KOPT-K1 (cell line): ENCODE data around the gene SCYGR6.
"Not testable (repeated sequence)": the region's sequence is repeated elsewhere in the genome, so short reads cannot be mapped to it uniquely, and the experiment has no call there.

Experiments used
- H3K27ac ChIP-seq: fragments of 200-600 bp; sonication (generic); 2 replicates; pipeline ENCODE4 v1.5.1; 2016; ENCODE audit warnings: antibody characterized with exemption, mild to moderate bottlenecking, low read depth, low read length; ENCODE audit not compliant: poor library complexity, severe bottlenecking
- H3K36me3 ChIP-seq: fragments of 200-600 bp; sonication (generic); 2 replicates; pipeline ENCODE4 v1.5.1; 2017; ENCODE audit warnings: antibody characterized with exemption, mild to moderate bottlenecking, low read length, moderate library complexity; ENCODE audit not compliant: insufficient read depth
- H3K9me3 ChIP-seq: fragments of 200-600 bp; sonication (generic); 2 replicates; pipeline ENCODE4 v1.5.1; 2017; ENCODE audit warnings: antibody characterized with exemption, low read length, mild to moderate bottlenecking; ENCODE audit not compliant: insufficient read depth, poor library complexity, severe bottlenecking

SCYGR6 gene, protein sequence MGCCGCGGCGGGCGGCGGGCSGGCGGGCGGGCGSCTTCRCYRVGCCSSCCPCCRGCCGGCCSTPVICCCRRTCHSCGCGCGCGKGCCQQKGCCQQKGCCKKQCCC

DNA sequence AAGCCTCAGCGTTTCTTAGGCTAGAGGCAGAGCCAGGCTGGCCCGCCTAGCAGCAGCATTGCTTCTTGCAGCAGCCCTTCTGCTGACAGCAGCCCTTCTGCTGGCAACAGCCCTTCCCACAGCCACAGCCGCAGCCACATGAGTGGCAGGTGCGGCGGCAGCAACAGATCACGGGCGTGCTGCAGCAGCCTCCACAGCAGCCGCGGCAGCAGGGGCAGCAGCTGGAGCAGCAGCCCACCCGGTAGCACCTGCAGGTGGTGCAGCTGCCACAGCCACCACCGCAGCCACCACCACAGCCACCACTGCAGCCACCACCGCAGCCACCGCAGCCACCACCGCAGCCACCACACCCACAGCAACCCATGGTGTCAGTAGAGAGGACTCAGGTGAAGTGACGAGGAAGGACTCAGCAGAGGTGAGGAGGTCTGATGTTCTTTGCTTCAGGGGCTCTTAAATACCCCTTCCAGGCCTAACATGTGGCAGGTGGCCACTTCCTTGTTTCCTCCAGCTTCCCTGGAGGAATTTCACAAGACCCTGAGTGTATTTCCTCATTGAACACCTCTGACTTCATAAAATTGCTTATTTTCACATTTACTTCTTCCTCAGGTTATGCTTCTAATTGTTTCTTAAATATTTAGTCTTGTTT is at the start of gene SCYGR6:
SCYGR6 (minus strand) TSS at position 364 of the 646 bp plus-strand sequence; CDS start at position 364, 0 bp downstream.
- Histone ChIP-seq H3K36me3 (no peaks in the 10 kb centered on the region), H3K27ac (no peak within 1 kb of the TSS), H3K9me3 (no peaks in the 10 kb centered on the region)

DNA sequence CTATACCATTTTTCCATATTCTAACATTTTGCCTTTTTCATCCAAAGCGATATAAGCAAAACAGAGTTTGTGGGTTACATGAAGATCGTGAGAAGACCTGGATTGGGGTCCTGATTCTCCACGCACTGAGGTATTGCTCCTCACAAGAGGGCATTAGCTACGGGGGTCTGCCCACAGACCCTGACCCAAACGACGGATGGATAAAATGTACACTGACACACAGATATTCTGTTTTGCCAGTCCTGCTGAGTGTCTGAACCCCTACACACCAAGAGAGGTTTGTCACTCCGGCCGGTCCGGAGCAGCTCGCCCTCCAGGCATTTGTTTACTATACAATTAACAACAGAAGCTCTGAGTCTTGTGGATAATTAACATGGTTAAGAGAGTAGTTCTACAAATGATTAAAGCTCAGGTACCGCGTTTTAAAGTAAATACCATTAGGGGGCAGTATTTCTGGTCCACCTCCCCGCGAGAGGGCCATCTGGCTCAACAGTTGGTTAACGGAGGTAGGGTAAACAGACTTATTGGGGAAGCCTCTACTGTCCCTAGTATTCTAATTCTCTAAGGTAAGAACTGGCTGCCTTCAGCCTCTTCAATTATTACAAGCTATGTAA is 49.6 kb upstream of the SCYGR6 start:
- no peaks in the 10 kb centered on the region for H3K9me3 ChIP-seq
- no peaks in the 10 kb centered on the region for H3K36me3 ChIP-seq
- H3K27ac ChIP-seq, result no peak overlapping the region

DNA sequence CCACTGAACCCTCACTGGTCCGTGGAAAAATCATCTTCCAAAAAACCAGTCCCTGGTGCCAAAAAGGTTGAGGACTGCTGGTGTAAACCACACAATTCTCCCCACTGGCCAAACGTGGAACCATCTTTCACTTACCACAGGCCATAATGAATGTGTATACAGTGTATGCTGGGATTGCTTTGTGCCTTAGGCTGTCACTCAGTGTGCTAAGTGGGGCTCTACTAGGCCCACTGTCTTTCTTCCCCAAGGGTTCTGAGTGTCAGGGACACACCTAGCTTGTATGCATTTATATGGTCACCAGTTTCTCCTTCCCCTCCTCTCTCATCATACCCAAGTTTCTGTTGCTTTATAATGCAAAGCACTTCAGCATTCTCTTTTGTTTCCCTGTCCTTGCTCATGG is 48.4 kb upstream of the SCYGR6 start:
- H3K9me3 ChIP-seq, result no peaks in the 10 kb centered on the region
- H3K27ac ChIP-seq, result no peak overlapping the region
- H3K36me3 ChIP-seq, result no peaks in the 10 kb centered on the region

DNA sequence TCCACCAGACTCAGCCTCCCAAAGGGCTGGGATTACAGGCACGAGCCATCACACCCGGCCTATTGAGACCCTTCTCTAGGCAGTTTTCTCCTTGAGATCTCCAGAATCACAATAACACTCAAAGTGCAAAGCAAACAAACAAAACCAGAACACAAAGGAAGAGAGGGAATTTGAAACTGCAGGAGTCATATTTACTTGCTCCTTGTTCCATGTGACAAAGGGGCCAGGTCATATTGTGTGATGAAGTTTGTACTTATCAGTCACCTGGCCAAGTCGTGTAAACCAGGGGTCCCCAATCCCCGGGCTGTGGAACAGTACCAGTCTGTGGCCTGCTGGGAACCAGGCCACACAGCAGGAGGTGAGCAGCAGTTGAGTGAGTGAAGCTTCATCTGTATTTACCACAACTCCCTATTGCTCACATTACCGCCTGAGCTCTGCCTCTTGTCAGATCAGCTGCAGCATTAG is 47.7 kb upstream of the SCYGR6 start:
- H3K36me3 ChIP-seq, result no peaks in the 10 kb centered on the region
- no peak overlapping the region for H3K27ac ChIP-seq
- H3K9me3 ChIP-seq, result no peaks in the 10 kb centered on the region

DNA sequence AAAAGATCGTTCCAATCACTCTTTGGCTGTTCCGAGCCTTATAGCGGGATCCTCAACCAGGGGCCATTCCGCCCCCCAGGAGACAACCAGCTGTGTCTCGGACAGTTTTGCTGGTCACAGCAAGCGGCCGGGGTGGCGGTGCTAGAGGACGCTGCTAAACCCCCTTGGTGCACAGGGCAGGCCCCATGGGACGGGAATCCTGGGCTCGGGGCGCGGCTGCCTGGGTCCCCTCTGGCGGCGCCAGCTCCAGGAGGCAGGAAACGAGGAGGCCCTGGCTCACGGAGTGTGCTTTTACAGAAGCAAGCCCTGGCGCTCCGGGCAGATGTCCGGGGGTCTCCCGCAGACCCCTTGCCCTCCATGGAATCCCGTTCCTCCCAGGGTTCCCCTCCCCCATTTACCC is 43.3 kb upstream of the SCYGR6 start:
- no peaks in the 10 kb centered on the region for H3K36me3 ChIP-seq
- no peaks in the 10 kb centered on the region for H3K9me3 ChIP-seq
- H3K27ac ChIP-seq, result no peak overlapping the region

DNA sequence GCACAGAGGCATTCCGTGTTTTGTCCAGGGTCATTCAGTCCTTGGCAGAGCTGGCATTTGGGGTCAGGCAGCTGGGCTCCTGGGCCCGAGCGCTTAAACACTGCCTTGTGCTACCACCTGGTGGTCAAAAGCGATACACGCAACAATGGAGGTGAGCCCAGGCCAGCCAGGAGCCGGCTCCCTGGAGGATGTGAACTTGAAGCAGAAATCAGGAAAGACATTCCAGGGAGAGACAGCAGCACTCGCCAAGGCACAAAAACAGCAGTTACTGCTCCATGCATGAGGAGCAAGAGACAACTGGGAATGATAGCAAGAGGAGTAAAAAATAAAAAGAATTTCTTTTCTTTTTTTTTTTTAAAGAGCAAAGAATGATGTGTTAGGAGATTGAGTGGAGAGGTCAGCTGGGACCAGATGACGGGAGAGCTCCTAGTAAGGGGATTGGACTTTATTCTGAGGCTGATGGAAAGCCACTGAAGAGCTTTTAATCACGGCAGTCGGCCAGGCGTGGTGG is 41.9 kb upstream of the SCYGR6 start:
- H3K36me3 ChIP-seq, result no peaks in the 10 kb centered on the region
- no peak overlapping the region for H3K27ac ChIP-seq

DNA sequence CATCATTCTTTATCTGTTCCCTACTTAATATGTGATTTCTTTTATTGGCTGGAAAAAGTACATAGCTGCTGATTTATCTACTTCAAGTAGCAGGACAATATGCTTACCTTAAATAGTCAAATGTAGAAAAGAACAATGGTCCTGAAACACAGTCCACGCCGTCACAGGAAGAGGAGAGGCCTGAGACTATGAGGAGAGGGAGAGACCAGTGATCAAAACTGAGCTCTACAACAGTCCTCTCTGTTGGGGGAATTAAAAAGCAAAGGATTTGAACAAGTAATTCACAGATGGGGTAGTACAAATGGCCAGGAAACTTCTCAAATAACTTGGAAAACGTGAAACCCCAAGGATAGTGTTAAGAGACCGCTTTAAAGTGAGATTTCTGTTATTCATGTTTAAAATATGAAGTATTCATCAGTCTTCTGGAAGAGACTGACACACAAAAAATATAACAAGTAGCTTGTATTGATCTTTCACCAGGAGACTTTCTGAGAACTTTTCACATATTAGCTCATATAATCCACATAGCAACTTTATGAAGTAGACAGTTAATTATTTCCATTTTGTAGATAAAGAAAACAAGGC is 41.3 kb upstream of the SCYGR6 start:
- H3K9me3 ChIP-seq, result no peaks in the 10 kb centered on the region
- H3K36me3 ChIP-seq, result no peaks in the 10 kb centered on the region
- H3K27ac ChIP-seq, result no peak overlapping the region

More for the DNA sequence above, 41.9 kb upstream of the SCYGR6 start:
- no peaks in the 10 kb centered on the region for H3K9me3 ChIP-seq

DNA sequence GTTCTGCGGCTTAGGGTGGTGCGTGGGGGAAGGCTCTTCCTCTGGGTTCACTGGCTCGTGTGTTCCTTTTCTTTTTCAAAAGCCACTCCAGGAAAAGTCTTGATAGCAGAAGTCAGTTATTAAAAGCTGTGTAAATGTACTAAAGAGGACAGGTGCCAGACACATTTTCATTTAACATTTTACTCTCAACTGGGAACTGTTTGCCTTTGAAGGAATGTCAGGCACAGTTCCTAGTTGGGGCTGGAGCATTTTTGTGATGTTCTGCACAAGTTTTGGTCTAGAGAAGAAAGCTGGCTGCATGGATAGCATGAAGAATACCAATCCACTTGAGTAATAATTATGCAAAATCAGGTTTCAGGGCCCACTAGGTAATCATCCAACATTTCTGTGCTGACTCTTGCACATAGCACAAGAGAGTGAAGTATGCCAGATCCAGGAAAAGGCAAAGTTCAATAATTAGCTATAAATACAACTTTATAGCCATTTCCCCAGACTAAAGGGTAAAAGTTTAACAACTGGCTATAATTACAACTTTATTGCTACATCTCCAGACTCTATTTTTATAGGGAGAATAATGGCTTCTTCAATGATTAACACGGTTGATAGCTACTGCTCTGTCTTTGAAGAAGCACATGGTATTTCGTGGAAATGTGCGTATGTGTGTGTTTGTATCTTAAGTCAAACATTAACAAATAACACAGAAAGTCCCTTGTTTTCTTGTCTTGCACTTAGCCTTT is 37.4 kb upstream of the SCYGR6 start:
- no peaks in the 10 kb centered on the region for H3K9me3 ChIP-seq
- H3K27ac ChIP-seq, result no peak overlapping the region
- no peaks in the 10 kb centered on the region for H3K36me3 ChIP-seq

DNA sequence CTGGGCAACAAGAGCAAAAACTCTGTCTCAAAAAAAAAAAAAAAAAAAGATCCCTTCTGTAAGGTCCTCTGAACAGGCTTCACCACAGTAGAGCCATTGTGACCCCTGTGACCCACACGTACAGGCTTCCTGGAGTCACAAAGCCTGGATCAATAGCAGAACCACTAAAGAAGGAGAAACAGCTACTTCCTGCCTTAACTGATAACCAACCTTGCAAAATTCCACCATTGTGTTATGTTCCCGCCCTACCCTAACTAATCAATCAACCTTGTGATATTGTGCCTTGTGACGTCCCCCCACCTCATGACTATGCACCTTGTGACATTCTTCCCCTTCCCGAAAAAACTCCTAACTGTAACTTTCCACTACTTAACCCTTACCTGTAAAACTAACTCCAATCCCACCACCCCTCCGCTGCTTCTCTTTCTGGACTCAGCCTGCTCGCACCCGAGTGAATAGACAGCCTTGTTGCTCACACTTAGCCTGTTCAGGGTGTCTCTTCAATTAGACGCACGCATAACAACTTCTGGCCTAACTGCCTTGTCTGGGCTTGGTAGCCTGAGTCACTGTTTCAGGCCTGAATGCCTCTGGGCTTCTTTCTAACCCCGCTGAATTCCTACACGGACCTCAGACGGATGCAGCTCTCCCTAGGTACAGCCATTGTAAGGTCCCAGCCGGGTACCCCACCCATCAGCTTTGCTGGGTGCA is 35.0 kb upstream of the SCYGR6 start:
- Histone ChIP-seq H3K27ac (no peak overlapping the region), H3K9me3 (no peaks in the 10 kb centered on the region), H3K36me3 (no peaks in the 10 kb centered on the region)

DNA sequence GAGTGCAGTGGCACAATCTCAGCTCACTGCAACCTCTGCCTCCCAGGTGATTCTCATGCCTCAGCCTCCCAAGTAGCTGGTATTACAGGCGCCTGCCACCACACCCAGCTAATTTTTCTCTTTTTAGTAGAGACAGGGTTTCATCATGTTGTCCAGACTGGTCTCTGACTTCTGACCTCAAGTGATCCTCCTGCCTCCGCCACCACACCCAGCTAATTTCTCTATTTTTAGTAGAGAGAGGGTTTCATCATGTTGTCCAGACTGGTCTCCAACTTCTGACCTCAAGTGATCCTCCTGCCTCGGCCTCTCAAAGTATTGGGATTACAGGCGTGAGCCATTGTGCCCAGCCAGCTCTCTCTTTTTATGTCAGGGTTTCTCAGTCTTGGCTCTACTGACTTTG is 31.7 kb upstream of the SCYGR6 start:
- not testable (repeated sequence) for H3K27ac ChIP-seq, H3K36me3 ChIP-seq, H3K9me3 ChIP-seq

DNA sequence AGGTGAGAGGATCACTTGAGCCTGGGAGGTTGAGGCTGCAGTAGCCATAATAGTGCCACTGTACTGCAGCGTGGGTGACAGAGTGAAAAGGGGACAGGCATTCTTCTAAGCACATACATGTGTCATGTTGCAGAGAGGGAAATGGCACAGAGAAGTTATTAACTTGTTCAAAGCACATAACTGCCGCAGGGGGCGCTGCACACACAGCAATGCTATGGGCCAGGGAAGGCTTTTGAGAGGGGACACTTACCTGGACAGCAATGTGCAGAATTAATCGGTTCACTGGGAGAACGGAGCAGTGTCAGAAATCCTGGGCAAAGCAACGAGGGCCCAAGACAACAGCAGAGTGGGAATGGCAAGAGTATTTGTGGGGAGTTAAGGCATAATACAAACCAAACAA is 23.5 kb upstream of the SCYGR6 start:
- no peaks in the 10 kb centered on the region for H3K36me3 ChIP-seq
- no peak overlapping the region for H3K27ac ChIP-seq
- no peaks in the 10 kb centered on the region for H3K9me3 ChIP-seq

DNA sequence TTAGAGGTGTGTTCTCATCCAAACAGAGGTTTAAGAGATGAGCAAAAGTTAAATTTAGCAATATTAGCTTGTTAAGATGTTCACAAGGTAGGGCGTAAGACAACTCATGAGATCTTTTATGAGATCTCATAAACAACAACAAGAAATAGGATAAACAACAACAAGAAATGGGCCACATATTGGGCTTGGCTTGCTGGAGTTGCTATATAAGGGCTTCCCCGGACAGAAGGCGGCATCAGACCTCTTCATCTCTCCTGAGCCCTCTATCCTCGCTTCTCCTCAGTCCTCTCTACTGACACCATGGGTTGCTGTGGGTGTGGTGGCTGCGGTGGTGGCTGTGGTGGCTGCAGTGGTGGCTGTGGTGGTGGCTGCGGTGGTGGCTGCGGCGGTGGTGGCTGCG is 21.0 kb upstream of the SCYGR6 start, which contains the start of gene SCYGR8:
SCYGR8 (plus strand) TSS at position 301 of the 400 bp plus-strand sequence; CDS start at position 301, 0 bp downstream.
- Histone ChIP-seq H3K27ac (no peak within 1 kb of the TSS), H3K36me3 (no peaks in the 10 kb centered on the region), H3K9me3 (no peaks in the 10 kb centered on the region)

DNA sequence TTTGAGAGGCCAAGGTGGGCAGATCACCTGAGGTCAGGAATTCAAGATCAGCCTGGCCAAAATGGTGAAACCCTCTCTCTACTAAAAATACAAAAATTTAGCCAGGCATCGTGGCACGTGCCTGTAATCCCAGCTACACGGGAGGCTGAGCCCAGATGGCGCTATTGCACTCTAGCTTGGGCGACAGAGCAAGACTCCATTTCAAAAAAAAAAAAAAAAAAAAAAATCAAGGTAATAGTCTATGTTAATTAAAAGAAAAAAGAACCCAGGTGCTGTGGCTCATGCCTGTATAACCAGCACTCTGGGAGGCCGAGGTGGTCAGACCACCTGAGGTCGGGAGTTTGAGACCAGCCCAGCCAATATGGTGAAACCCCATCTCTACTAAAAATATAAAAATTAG is 16.1 kb upstream of the SCYGR6 start:
- H3K9me3 ChIP-seq, H3K27ac ChIP-seq, H3K36me3 ChIP-seq: not testable (repeated sequence)

DNA sequence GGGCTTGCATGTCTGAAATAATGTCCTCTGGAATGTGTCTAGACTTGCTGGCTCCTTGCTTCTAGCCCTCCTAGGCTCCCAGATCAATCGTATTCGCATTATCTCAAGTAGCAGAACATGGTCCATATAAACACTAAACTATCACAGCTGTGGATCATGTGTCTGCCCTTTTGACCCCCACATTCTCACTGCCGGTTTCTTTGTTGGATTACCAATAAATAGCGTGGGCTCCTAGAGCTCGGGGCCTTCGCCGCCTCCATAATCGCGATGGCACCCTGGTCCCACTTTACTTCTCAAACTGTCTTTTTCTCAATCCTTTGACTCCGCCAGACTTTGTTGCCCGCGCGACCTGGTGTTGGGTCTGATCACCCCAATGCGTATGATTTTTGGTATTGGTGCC is 14.8 kb upstream of the SCYGR6 start:
- Histone ChIP-seq H3K9me3 (no peaks in the 10 kb centered on the region), H3K36me3 (no peaks in the 10 kb centered on the region), H3K27ac (no peak overlapping the region)
